Measurements from ENCODE around the gene DRAXIN.

The DRAXIN gene

DNA sequence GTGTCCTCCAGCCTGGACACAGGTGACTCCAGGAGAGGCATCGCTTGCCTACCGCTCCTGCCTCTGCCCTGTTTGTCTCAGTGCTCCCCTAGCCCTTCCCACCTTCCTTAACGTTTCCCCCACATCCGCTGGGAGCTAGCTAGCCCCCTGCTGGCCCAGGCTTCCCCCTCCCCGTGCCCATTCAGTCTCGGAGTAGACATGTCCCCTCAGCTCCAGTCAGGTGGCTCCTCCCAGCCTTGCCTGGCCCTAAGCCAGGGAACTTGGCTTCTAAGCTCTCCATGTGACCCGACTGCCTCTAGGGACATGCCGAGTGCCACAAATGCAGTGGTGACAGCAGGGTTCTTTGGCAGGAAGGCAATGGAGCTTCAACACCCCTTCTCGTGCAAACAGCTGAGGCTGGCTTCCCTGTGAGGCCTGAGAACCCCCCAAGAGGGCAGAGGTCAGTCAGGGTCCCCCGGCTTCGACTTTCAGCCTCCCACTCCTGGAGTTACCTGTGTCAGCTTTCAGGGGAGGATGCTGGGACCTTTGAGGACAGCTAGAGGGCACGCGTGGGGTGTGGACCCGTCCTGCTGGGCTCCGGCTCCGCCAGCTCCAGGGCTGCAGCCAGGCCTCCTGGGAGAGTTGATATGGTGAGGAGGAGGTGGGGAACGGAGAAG is 16.2 kb downstream of the DRAXIN start:
- DNase-seq: peak in 11 of 56 donors; percentile 5 to 47 (median 21)

DNA sequence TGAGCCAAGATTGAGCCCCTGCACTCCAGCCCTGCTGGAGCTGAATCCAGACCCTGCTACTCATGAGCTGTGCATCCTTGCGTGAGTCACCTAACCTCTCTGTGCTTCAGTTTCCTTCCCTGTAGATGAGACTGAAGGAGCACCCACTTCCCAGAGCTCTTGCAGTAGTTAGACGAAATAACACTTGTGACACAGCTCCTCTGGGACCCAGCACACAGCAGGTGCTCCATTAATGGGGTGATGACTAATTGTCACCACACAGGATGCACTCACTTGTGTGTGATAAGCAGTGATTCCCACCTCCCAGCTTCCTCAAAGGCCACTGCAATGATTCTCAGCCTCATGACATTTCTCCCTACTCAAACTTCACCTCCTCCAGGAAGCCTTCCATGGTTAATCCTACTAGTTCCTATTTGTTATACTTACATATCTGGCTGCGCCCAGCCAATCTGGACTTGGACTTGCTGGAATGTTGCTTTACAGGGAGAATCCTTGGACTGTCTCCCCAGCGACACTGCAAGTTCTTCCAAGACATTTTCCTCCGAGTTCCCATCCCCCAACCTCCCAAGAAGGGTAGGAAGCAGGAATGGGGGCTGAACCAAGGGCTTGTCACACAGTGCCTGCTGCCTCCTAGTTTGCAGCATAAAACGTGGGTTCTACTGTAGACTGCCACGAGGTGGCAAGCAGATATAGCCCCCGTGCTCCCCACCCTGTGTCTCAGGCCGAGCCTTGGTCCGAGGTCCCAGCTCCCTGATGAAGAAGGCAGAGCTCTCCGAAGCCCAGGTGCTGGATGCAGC is 17.2 kb downstream of the DRAXIN start:
- peak in 5 of 56 donors; percentile 17 to 54 (median 24) for DNase-seq

DNA sequence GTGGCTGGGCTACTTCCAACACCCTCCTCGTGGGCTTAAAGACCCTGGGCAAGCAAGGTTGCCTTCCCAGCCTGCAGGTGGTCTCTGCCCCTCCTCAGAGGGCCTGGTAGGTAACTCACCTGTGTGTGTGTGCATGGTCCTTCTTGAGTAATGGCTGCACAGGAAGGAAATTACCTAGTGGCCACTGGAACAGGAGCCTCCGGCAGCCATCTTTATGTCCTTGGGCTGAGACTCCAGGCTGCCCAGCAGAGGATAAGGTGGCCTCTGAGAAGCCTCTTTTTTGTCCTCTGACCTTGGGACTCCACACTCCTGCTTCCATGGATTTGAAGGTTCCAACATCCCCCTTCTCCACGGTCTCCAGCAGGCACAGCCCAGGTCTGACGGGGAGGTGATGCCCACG is 20.0 kb downstream of the DRAXIN start:
- no peak for DNase-seq

DNA sequence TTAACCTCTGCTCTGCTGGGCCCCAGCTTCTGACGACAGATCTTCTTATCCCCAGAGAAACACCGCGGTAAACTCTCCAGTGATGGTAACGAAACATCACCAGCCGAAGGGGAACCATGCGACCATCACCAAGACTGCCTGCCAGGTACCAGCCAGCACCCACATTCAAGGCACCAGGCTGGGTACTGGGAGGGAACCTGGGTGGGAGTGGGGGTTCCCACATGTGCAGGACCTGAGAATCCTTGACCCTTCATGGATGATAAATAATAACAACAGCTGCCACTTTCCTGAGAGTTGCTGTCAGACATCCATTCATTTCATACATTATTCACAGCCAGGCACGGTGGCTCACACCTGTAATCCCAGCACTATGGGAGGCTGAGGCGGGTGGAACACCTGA is 20.8 kb downstream of the DRAXIN start:
- no peak for DNase-seq

DNA sequence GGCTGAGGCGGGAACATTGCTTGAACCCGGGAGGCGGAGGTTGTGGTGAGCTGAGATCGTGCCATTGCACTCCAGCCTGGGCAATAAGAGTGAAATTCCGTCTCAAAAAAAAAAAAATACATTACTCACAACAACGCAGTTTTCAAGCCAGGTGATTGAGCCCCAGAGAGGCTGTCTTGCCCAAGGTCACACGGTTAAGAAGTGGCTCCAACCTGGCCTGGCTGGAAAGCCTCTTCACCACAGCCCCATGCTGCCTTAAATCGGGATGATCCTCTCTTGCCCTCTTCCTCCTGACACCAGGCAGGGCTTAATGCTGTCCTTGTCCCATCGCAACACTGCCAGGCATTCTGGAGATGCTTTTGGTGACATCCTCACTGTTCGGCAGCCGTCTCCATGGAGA is 21.6 kb downstream of the DRAXIN start:
- no peak for DNase-seq

DNA sequence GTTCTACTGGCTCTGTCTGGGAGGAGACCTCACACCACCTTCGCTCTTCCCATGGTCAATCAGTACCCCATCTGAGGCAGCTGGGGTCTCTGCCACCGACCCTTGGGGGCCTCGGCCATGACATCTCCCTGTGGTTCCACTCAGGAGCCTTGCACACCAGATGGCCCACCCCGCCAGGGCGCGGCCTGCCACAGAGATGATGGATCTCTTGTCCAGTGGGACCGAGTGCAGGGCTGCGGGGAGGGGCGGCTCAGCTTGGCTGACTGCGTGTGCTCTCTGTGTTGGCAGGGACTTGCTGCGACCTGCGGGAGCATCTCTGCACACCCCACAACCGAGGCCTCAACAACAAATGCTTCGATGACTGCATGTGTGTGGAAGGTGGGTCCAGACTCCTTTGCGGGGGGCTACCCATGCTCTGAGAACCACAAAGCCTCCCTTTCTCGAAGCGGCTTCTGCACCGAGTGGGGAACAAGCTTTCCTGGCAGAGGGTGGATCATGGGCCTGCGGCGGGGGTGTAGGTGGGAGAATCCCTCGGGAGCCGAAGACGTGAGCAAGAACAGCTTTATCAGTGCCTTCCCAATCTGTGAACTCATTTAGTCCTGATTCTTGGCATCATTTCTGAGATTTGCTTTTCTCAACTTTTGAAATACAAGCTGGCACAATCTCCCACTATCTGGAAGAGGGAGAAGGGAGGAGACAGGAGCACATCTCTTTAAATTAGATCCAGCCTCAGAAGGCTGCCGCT is 23.5 kb downstream of the DRAXIN start:
- DNase-seq: no peak

DNA sequence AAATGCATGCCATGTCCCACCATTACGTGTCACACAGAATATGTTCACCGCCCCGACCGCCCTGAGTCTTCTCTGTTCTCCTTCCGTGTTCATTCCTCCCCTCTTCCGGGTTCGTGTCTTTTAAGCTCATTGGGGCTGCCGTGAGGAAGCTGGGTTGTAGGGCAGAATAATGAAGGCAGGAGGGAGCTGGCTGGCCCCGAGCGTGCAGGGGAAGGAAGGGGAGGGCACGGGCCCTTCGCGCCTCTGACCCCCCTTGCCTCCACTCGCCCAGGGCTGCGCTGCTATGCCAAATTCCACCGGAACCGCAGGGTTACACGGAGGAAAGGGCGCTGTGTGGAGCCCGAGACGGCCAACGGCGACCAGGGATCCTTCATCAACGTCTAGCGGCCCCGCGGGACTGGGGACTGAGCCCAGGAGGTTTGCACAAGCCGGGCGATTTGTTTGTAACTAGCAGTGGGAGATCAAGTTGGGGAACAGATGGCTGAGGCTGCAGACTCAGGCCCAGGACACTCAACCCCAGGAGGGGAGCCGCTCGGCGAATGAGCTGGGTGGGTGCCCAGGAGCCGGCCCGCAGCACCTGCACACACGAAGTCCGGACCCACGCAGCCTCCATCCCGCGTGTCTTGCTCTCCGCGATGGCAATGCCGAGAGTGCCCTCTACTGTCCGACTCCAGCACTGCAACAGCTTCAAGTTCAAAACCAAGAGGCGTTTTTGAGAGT is 28.0 kb downstream of the DRAXIN start:
- peak in 54 of 56 donors; percentile 14 to 92 (median 67) for DNase-seq

DNA sequence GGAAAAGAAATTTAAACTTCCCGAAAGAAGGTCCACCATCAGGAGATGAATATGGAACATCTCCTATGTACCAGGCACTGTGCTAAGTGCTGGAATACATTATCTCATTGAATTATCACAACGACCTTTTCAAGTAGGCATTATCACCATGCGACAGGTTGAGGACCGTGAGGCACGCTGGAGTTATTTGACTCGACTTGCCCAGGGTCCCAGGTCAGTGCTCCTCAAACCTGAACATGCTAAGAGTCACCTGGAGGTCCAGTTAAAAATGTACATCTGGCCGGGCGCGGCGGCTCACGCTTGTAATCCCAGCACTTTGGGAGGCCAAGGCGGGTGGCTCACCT is 28.5 kb downstream of the DRAXIN start:
- no peak for DNase-seq

DNA sequence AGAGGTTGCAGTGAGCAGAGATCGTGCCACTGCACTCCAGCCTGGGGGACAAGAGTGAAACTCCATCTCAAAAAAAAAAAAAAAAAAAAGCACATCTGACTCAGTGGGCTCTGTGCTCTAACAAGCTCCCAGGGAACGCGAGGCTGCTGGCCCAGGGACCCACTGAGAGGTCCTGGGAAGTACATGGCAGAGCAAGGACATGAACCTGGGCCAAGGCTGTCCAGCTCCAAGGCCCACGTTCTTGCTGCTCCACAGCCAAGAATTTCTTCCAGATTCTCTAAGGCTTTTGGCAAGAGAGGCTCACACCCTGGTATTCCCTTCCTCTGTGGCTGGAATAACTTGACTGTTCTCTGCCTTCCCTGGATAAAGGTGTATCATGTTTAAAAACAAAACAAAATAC is 29.0 kb downstream of the DRAXIN start:
- DNase-seq: peak in 17 of 56 donors; percentile 4 to 54 (median 32)

DNA sequence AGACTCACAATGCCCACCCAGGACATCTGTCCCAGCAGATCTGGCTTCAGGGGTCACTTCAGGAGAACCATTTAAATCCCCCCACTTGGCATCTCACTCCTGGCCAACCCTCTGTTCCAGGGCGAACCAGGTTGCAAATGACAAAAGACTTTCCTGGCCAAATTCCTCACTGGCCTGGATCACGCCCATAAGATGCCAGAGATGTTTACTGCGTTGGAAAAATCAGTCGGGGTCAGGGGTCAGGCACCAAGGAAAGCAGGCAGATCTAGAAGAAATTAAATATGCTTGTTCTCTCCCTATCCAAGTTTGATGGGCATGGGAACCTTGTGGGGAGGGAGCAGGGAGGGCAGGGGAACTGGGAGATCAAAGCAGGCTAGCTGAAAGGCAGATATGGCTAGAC is 29.8 kb downstream of the DRAXIN start:
- no peak for DNase-seq

DNA sequence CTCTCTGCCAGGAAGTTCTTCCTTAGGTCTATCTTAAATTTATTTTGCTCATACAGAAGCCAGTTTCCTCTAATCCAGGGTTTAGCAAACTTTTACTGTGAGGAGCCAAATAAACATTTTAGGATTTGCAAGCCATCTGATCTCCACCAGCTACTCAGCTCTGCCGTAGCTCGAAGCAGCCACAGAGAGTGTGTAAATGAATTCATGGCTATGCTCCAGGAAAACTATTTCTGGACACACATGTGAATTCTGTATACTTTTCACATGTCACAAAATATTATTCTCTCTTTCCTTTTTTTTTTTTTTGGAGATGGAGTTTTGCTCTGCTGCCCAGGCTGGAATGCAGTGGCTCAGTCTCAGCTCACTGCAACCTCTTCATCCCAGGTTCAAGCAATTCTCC is 31.0 kb downstream of the DRAXIN start:
- DNase-seq: no peak

DNA sequence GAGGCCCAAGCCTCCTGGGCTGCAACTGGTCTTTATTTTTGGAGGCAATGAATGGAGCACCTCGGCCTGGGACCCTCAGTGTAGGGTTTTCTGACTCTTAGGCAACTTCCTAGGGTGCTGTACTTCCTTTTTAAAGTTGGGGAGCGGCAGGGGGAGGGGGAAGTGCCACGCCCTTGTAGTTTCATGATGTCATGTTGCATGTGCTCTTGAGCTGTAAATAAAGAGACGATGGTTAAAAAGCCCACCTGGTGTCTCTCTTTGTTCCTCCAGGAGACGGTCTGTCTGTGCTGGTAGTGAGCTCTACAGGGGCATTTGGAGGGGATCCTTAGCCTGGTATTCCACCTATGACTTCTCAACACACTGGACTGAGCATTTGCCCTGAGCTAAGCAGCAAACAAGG is 34.1 kb downstream of the DRAXIN start:
- no peak for DNase-seq

DNA sequence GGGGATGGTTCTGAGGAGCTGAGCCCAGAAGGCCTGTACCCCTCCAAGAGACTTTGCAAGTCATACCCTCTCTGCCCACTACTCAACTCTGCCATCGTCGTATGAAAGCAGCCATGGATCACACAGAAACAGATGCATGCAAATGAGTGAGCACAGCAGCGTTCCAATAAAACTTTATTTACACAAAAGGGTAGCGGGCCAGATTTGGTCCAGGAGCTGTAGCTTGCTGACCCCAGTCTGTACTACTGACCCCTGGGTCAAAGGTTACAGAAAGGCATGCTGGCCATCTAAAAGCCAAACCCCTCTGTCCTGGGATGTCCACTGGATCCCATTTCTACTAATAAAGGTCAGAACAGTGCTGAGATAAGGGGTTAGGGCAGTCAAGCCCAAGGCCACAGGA is 35.6 kb downstream of the DRAXIN start:
- no peak for DNase-seq

DNA sequence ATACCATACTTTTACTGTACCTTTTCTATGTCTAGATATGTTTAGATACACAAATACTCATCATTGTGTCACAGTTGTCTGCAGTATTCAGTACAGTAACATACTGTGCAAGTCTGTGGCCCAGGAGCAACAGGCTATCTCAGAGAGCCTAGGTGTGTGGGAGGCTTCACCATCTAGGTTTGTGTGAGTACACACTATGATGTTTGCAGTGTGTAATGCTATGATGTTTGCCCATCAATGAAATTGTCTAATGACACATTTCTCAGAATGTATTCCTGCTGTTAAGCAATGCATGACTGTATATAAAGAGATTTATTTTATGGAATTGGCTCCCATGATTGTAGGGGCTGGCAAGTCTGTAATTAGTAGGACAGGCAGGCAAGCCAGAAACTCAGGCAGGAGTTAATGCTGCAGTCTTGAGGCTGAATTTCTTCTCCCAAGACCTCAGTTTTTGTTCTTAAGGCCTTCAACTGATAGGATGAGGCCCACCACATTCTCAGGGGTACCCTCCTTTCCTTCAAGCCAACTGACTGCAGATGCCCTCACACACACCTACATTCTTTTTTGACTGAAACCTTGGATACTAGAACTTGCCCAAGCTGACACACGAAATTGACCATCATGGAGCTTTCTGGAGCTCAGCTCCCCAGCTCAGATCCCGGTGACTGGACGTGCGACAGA is 36.8 kb downstream of the DRAXIN start:
- DNase-seq: no peak

DNA sequence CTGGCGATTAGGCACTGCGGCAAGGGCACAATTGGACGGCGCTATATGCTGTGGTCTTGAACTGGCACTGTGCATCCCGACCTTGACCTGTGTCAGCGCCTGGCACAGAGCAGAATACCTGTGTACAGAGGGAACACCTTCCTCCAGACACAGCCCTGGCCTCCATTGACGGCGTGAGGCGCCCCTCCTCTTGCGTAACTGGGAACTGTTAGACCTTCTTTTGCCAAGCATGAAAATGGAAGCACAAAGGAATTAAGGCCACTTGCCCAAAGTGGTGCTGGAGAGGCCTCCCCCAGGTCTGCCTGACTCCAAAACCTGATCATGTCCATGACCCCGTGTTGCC is 37.6 kb downstream of the DRAXIN start:
- no peak for DNase-seq

DNA sequence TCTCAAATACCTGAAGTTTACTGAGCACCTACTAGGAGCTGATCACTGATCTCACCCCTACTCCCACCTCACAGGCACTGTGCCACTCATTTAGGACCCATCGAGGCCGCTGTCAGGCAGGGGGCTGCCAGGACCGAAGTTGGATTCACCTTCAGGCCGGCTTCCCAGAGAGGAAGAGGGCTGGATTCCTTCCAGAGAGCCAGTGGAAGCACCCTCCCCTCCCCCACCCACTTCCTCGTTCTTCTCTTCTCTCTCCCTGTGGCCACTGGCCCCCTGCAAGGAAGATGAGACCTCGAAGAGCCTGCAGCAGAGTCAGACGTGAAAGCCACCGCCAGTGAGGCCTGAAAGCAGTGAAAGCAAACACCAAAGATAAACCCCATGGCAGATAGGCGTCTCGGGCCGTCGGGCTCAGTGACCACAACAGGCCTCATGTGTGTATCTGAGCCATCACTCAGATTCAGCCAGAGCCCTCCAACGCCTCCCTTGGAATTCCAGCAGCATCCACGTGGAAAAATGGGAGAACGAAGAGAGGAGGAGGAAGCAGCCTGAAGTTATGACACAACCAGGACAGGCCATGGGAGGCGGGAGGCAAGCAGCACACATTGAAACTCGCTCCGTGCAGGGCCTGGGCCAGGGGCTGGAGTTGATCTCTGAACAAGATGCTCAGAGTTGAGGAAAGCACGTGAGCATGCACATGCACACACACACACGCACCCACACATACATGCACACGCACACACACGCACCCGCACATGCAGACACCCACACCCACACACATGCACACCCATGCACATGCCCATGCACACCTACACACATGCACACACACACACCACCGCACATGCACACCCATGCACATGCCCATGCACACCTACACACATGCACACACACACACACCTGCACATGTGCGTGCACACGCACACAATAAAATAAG is 38.3 kb downstream of the DRAXIN start:
- DNase-seq: peak in 1 of 56 donors; percentile 11

DNA sequence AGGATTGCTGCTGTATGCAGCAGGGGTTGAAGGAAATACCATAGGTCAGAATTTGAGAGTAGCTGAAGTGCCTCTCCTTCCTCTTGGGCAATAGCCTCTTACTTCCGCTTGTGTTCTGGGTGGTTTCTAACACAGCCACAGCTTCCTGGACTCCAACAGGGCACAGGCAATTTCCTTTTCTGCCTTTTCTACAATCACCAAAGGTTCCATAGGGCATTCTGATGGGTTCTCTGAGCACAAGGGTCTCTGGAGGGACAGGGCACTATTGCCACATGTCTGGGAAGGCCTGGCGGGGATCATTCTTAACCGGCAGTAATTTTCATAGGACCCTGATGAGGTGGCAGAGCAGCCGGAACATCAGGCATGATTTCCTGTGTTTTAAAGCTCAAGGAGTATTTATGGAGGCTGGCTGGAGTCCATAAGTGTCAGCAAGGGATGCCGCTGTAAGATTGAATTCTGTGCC is 39.0 kb downstream of the DRAXIN start:
- DNase-seq: peak in 4 of 56 donors; percentile 6 to 13 (median 8)

DNA sequence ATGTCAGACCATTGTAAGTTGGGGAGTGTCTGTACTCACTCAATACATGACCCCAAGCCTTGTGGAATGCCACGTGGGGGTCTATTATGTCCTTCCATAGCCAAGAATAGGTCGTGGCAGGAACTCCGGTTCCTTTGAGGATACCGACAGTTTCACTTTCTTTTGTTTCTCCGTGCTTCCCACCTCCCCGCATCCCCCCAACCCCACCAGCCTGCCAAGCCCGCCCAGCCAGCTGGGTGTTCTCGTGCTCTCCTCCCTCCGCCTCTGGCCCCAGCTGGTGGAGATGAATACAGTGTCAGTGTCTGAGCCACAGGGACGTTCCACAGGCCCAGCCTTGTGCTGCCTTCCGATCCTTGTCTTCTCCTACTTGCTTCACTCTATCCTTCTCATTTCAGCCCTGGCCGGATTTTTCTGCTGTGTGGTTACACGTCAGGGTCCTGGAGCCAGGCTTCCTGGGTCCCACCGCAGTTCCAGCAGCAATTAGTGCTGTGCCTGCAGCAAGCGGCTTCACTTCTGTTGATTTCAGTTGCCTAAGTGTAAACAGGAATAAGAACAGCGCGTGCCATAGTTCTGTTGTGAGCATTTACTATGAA is 40.3 kb downstream of the DRAXIN start:
- DNase-seq: peak in 55 of 56 donors; percentile 29 to 92 (median 81)

DNA sequence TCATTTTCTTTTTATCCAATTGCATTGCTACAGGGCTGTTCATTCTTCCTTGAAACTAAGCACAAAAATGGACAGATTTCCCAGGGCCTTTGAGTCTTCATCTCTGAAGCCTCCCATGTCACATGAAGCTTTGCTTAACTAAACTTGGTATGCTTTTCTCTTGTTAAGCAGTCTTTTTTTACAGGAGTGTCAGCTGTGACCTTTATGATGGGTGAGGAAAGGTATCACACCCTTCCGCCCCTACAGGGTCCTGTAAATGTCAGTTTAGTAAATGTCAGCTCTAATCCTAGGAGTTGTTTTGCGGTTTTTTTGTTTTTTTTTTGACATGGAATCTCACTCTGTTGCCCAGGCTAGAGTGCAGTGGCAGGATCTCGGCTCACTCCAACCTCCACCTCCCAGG is 41.8 kb downstream of the DRAXIN start:
- DNase-seq: no peak

DNA sequence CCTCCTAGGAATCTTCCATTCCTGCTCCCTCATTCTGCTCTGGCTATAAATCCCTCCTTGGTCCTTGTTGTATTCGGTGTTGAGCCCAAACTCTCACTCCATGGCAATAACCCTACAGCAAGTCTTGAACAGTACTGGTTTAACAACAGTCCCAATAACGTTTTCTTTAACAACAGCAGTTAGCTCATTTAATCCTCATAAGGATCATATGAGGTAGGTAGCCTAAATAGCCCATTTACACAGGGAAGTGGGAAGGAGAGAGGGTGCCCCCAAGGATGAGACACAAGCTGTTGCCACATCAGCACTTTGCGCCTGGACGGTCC is 44.0 kb downstream of the DRAXIN start:
- no peak for DNase-seq

Measured in nucleus accumbens (tissue), 56 donors.